MCF 10A (cell line): ENCODE data around the gene PPP1R37. TPM values are rescaled to one million over a fixed set of nuclear protein-coding genes. Genes with fewer than 3 reads are reported as not detected.

ENCODE experiments used
- BruUV-seq: library from RNA; stranded (reverse); fragments of 400-500 nt; replicated peaks from 2 replicates; lab custom pipeline; 2021; lab: Mats Ljungman, UMichigan
- CTCF ChIA-PET: fragments of 300-600 bp; sonication (Branson Sonifier 250); formaldehyde crosslinking; extraction: SDS; loops from one replicate; lab custom pipeline; 2021; ENCODE audit warnings: antibody characterized with exemption, inconsistent platforms; lab: Yijun Ruan, JAX
- POLR2A ChIA-PET: fragments of 300-600, 350-650 bp; sonication (Branson Sonifier 250); formaldehyde crosslinking; extraction: SDS; loops from one replicate; lab custom pipeline; 2020; ENCODE audit warnings: antibody characterized with exemption, inconsistent platforms; lab: Yijun Ruan, JAX
- DNase-seq: peaks from one replicate; pipeline ENCODE4 v3.0.0-alpha.2; 2018; ENCODE audit not compliant: unreplicated experiment
- H3K27ac Mint-ChIP-seq: one replicate; pipeline ENCODE4 v1.8.0; 2022; ENCODE audit warnings: mild to moderate bottlenecking, low read depth, mixed read lengths; ENCODE audit not compliant: unreplicated experiment
- H3K27me3 Mint-ChIP-seq: one replicate; pipeline ENCODE4 v1.8.0; 2022; ENCODE audit warnings: mixed read lengths; ENCODE audit not compliant: insufficient read depth, unreplicated experiment
- H3K36me3 Mint-ChIP-seq: one replicate; pipeline ENCODE4 v1.8.0; 2022; ENCODE audit warnings: mild to moderate bottlenecking, moderate library complexity, mixed read lengths; ENCODE audit not compliant: insufficient read depth, unreplicated experiment
- H3K4me1 Mint-ChIP-seq: one replicate; pipeline ENCODE4 v1.8.0; 2022; ENCODE audit warnings: mixed read lengths; ENCODE audit not compliant: insufficient read depth, unreplicated experiment
- H3K4me3 Mint-ChIP-seq: one replicate; pipeline ENCODE4 v1.8.0; 2022; ENCODE audit warnings: mild to moderate bottlenecking, moderate library complexity, mixed read lengths; ENCODE audit not compliant: unreplicated experiment
- H3K9me3 Mint-ChIP-seq: one replicate; pipeline ENCODE4 v1.8.0; 2022; ENCODE audit warnings: mixed read lengths; ENCODE audit not compliant: unreplicated experiment
- intact Hi-C: fragments of 100-400 bp; cut with micrococcal nuclease; formaldehyde crosslinking; loops from 2 replicates; pipeline ENCODE4 v1.14.1; 2022
- total RNA-seq: library from RNA; stranded (reverse); gene quantifications from 2 replicates; pipeline ENCODE4 v1.2.3, GENCODE V29; 2022
- TF ChIP-seq, protein P1 (sequence below): fragments of 200-600 bp; IDR thresholded peaks from one replicate; pipeline ENCODE4 v1.8.0; 2022; ENCODE audit warnings: antibody characterized with exemption, mild to moderate bottlenecking; ENCODE audit not compliant: unreplicated experiment

The PPP1R37 gene
- total RNA-seq, 1 experiment from 2014 or later, result 22.0 TPM

DNA sequence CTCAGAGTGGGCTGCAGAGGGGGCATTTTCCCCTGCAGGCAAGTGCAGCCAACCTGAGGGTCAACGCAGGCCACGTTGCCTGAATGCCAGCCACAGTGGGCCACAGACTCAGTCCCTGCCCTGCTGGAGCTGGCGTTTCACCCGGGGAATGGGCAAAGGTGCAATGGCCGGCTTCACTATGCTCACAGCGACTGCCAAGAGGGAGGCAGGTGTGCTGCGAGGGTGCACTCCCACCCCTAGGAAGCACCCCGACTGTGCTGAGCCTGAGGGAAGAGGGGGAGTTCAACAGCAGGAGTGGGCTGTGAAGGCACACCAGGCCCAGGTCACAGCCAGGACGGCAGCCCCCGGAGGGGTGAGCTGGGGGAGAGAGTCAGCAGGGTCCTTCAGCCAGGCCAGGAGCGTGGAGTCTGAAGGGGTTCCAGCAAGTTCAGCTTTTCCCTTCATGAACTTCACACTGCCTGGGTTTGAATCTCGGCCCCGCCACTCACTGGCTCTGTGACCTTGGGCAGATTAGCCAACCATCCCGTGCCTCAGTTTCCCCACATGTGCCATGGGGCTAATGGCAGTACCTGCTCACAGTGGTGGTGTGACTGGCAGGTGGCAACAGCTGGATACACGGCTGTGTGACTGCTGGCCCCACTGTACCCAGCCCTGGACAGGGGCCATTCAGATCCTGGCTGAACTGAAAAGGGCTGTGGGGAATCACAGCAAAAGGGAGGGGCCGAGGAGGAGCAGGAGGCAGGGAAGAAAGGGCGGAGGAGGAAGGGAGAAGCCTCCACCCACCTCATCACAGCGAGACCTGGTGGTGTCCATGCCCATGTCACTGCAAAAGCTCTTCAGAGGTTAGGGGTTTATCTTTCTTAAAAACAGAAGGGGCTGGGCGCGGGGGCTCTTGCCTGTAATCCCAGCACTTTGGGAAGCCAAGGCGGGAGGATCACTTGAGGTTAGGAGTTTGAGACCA lies 77.4 kb downstream of the PPP1R37 start:
- BruUV-seq, result no TSS peak
- ChIA-PET POLR2A (interaction anchor here (0.6 kb wide), 1 partner anchor 25 kb away, joined by 3 read pairs; no protein-coding TSS in a partner anchor), CTCF (interaction anchor here (1.6 kb wide), 1 partner anchor 168 kb away, joined by 5 read pairs; no protein-coding TSS in a partner anchor)
- Mint-ChIP-seq H3K4me3 (no peak overlapping the region), H3K36me3 (no peaks in the 10 kb centered on the region), H3K9me3 (no peaks in the 10 kb centered on the region), H3K27me3 (no peaks in the 10 kb centered on the region), H3K27ac (no peak overlapping the region), H3K4me1 (peaks cover 11% of the 10 kb centered on the region)
- DNase-seq, result no peak
- TF ChIP-seq, protein P1, sequence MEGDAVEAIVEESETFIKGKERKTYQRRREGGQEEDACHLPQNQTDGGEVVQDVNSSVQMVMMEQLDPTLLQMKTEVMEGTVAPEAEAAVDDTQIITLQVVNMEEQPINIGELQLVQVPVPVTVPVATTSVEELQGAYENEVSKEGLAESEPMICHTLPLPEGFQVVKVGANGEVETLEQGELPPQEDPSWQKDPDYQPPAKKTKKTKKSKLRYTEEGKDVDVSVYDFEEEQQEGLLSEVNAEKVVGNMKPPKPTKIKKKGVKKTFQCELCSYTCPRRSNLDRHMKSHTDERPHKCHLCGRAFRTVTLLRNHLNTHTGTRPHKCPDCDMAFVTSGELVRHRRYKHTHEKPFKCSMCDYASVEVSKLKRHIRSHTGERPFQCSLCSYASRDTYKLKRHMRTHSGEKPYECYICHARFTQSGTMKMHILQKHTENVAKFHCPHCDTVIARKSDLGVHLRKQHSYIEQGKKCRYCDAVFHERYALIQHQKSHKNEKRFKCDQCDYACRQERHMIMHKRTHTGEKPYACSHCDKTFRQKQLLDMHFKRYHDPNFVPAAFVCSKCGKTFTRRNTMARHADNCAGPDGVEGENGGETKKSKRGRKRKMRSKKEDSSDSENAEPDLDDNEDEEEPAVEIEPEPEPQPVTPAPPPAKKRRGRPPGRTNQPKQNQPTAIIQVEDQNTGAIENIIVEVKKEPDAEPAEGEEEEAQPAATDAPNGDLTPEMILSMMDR, result no peak
- intact Hi-C loops, result no loop called here

DNA sequence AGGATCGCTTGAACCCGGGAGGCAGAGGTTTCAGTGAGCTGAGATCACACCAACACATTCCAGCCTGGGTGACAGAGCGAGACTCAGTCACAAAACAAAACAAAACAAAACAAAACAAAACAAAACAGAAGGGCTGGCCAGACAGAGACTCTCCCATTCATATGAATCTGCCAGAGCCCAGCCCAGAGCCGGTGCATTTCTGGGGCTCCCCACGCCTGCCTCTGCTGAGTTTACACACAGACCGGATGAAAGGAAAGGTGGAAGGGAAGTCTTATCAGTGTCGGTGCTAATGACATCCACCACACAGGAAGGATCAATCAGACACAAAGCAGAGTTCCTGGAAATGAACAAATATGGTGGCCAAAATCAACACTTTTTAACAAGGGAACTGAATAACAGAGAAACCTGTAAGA lies 78.2 kb downstream of the PPP1R37 start:
- Mint-ChIP-seq H3K27me3 (no peaks in the 10 kb centered on the region), H3K4me1 (peaks cover 13% of the 10 kb centered on the region), H3K27ac (no peak overlapping the region), H3K36me3 (no peaks in the 10 kb centered on the region), H3K4me3 (no peak overlapping the region), H3K9me3 (no peaks in the 10 kb centered on the region)
- ChIA-PET POLR2A (interaction anchor here (0.6 kb wide), 1 partner anchor 25 kb away, joined by 3 read pairs; no protein-coding TSS in a partner anchor), CTCF (interaction anchor here (0.7 to 1.6 kb wide), 2 partner anchors 168 to 222 kb away, joined by 3 to 5 read pairs; no protein-coding TSS in a partner anchor)
- DNase-seq, result no peak
- intact Hi-C loops, result no loop called here
- BruUV-seq, result no TSS peak
- TF ChIP-seq, protein P1, result no peak

DNA sequence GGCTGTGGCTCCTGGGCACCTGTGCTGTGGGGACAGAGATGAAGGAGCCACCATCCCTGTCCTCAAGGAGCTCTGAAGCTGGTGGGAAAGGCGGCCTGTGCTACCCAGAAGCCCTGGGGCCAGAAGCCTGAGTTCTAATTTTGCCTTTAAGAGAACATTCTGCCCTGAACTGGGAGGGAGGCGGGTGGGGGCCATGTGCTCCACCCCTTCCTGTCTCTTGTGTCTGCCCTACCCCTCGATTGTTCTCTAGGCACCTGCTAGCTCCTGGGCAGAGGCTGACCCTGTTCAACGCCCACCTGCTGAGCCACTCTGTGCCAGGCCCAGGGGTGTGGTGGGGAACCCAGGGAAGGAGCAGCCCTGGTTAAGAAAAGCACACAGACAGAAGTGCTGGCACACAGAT lies 79.2 kb downstream of the PPP1R37 start:
- CTCF ChIA-PET, result interaction anchor here (0.7 kb wide), 1 partner anchor 56 kb away, joined by 3 read pairs; no protein-coding TSS in a partner anchor
- TF ChIP-seq, protein P1, result no peak
- Mint-ChIP-seq H3K27me3 (no peaks in the 10 kb centered on the region), H3K36me3 (no peaks in the 10 kb centered on the region), H3K27ac (no peak overlapping the region), H3K9me3 (no peaks in the 10 kb centered on the region), H3K4me3 (no peak overlapping the region), H3K4me1 (peaks cover 13% of the 10 kb centered on the region)
- no peak for DNase-seq
- no TSS peak for BruUV-seq
- POLR2A ChIA-PET, result no interaction called here
- intact Hi-C loops, result no loop called here

DNA sequence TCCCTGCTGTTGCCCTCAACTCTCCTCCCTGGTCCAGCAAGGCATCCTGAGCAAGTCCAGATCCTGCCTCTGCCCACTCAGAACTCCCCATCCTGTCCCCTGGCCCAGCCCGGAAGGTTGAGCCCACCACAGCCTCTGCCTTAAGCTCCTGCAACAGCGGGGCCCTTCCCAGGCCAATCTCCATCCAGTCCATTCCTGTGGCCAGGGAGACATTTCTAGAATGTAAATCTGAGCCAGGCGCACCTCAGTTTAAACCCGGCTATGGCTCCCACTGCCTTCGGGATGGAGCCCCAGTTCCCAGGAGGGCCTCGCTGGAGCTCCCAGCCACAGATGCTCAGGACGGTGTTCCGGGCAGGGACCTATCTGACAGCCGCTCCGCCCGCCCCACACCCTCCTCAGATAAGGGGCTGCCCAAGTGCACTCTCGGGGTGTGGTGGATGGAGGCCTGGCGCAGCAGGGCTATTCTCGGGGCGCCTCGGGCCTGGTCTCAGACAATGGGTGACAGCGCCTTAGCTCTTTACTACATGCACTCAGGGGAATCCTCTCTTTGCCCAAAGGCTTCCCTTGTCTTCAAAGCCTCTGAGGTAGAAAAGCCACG lies 79.7 kb downstream of the PPP1R37 start:
- H3K9me3 Mint-ChIP-seq, result no peaks in the 10 kb centered on the region
- no peaks in the 10 kb centered on the region for H3K36me3 Mint-ChIP-seq
- TF ChIP-seq, protein P1, result no peak
- H3K4me3 Mint-ChIP-seq, result no peak overlapping the region
- no peaks in the 10 kb centered on the region for H3K27me3 Mint-ChIP-seq
- POLR2A ChIA-PET, result no interaction called here
- DNase-seq, result no peak
- H3K4me1 Mint-ChIP-seq, result peaks cover 13% of the 10 kb centered on the region
- CTCF ChIA-PET, result interaction anchor here (0.6 to 0.7 kb wide), 2 partner anchors 56 to 275 kb away, joined by 3 to 5 read pairs; no protein-coding TSS in a partner anchor
- intact Hi-C loops, result no loop called here
- H3K27ac Mint-ChIP-seq, result no peak overlapping the region
- BruUV-seq, result no TSS peak
